ENCODE measurements around the gene RFTN1.

The RFTN1 gene

DNA sequence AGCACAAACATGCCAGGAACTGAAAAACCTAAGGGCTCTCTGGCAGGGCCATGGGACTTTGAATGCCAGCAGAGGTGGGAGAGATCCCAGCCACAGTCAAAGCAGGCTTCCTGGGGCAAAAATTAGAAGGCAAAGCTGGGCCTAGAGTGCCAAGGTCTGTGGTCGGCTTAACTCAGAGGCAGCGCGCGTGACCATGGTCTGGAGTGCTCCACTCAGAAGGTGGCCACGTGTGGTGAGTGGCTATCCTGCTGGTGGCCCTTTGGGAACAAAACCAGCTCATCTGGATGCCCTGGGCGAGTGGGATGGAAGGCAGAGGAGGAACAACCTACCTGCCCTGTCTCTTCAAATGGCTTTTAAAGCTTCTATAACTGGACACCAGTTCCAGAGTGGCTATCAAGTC, 185.4 kb downstream of the RFTN1 start:
- H3K4me3 ChIP-seq (ENCODE audit: low read depth, low read length): no peak overlapping the region
- TF ChIP-seq, protein P1, sequence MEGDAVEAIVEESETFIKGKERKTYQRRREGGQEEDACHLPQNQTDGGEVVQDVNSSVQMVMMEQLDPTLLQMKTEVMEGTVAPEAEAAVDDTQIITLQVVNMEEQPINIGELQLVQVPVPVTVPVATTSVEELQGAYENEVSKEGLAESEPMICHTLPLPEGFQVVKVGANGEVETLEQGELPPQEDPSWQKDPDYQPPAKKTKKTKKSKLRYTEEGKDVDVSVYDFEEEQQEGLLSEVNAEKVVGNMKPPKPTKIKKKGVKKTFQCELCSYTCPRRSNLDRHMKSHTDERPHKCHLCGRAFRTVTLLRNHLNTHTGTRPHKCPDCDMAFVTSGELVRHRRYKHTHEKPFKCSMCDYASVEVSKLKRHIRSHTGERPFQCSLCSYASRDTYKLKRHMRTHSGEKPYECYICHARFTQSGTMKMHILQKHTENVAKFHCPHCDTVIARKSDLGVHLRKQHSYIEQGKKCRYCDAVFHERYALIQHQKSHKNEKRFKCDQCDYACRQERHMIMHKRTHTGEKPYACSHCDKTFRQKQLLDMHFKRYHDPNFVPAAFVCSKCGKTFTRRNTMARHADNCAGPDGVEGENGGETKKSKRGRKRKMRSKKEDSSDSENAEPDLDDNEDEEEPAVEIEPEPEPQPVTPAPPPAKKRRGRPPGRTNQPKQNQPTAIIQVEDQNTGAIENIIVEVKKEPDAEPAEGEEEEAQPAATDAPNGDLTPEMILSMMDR (IDR thresholded peaks at IDR 0.05; ENCODE audit: borderline replicate concordance, insufficient read depth, low read depth, low read length): no peak

DNA sequence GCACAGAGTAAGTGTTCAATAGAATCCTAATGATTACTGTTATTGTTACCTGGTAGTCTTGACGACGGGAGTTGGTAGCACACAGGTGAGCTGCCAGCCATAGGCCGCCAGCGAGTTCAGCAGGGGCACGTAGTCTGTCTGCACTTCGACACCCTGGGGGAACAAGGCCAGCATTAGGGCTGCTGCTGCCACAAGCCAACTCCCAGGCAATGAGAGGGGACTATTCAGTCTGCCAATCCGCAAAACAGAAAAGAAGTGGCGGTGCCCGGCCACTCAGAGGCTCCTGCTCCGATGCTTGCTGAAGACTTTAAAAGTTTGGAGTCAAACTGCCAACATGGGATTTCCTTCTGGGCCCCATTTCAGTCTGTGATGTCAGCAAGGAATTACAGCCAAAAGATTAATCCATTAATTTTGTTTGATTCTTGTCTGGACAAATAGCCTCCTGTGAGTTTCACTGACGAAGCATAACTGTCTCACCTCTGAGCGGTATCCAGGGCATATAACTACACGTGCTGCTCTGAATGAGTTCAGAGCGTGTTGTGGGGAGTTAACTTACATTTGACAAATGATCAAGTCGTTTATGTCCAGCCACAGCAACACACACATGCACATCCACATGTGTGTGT, 186.7 kb downstream of the RFTN1 start:
- TF ChIP-seq, protein P1 (IDR thresholded peaks at IDR 0.05; ENCODE audit: borderline replicate concordance, insufficient read depth, low read depth, low read length): no peak
- H3K4me3 ChIP-seq (ENCODE audit: low read depth, low read length): no peak overlapping the region

DNA sequence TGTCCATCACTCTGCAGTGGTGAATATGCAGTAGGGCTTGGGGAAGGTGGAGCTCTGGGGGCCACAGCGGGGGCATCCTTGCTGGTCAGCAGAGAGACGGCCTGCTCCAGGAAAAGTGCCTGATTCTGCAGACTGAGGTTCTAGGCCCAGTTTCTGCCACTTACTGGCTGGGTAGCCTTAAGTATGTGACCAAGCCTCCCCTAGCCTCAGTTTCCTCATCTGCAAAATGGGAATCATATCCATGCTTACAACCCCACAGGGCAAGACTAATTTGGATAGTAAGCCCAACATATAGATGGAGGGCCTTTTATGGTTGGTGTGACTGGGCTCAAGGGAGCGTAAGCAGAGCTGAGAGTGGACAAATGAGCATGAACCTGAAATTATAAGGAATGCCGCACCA, 187.6 kb downstream of the RFTN1 start:
- H3K4me3 ChIP-seq (ENCODE audit: low read depth, low read length): no peak overlapping the region
- TF ChIP-seq, protein P1 (IDR thresholded peaks at IDR 0.05; ENCODE audit: borderline replicate concordance, insufficient read depth, low read depth, low read length): no peak

DNA sequence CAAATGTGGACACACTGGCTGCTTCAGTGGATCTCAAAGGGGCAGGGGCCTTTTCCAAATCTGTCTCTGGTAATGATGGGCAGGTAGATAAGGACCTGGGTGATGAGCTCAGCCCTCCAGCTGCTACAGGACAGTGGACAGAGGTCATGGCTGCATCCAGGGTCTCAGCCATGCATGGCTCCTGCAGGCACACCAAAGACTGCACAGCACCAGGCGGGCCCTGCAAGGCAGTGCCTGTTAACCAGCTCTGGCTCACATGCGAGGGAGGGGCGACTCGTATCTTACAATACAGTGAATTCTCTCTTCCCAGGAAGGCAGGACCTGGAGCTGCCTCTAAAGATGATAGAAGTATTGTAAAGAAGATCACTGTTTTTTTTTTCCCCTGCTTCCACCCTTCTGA, 189.8 kb downstream of the RFTN1 start:
- no peak overlapping the region for H3K4me3 ChIP-seq (ENCODE audit: low read depth, low read length)
- TF ChIP-seq, protein P1 (IDR thresholded peaks at IDR 0.05; ENCODE audit: borderline replicate concordance, insufficient read depth, low read depth, low read length): no peak

DNA sequence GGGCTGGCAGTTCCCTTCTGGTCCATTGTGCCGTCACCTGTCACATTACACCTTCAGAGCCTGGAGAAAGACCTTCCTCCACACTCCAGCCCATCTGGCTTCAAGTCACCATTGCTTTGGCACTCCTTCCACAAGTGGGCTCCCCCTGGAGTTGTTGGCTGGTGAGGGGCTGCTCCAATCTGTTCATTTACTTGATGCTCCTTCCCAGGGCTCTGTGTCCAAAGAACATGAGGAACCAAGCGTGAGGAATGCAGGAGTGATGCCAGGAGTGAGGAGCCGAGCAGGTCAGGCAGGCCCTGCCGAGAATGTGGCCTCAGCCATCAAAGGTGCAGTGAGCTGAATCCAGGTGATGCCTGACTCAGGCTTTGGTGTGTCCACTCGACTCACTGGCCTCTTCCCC, 191.3 kb downstream of the RFTN1 start:
- H3K4me3 ChIP-seq (ENCODE audit: low read depth, low read length): no peak overlapping the region
- TF ChIP-seq, protein P1 (IDR thresholded peaks at IDR 0.05; ENCODE audit: borderline replicate concordance, insufficient read depth, low read depth, low read length): no peak

DNA sequence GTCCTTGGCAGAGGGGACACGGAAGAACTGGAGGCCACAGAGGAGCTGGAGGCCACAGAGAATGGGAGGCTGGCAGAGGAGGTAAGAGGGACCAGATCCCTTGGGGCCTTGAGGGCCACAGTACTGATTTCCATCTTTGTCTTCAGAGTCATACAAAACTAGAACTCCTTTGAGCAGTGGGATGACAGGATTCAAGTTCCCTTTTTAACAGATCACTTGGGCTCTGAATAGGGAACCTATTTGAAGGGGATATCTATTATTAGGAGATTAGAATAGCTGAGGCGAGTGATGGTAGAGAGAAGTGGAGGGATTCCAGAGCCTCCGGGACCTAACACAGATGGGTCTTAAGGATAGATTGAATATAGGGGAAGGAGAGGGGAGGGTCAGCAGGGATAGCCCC, 192.8 kb downstream of the RFTN1 start:
- H3K4me3 ChIP-seq (ENCODE audit: low read depth, low read length): no peak overlapping the region
- TF ChIP-seq, protein P1 (IDR thresholded peaks at IDR 0.05; ENCODE audit: borderline replicate concordance, insufficient read depth, low read depth, low read length): no peak

DNA sequence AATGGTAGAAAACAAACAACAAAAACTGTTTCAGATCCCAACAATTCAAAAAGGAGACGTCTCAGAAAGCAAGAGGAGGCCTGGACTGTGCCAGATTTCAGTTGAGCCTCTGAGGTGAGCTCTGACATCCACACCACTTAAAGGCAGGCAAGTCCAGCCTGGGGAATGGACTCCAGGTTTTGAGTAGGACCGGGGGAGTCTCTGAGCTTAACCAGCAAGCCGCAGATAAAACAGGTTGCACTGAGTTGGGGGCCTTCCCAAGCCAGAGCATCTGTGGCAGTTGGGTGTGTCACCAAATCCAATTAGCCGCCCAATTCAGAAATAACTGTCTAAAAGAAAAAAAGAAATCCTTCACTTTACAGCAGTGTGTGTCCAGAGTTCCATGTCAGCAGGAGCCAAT, 193.8 kb downstream of the RFTN1 start:
- no peak overlapping the region for H3K4me3 ChIP-seq (ENCODE audit: low read depth, low read length)
- TF ChIP-seq, protein P1 (IDR thresholded peaks at IDR 0.05; ENCODE audit: borderline replicate concordance, insufficient read depth, low read depth, low read length): no peak
